ENCODE measurements around the gene GNB3.

The GNB3 gene

GRCh38 chr12:6839482-6840201, 1.1 kb upstream of the GNB3 start:
- TF ChIP-seq GATA3 (IDR thresholded peaks at IDR 0.05; ENCODE audit: low read depth, low read length) (no peak), GATA2 (IDR thresholded peaks at IDR 0.05; ENCODE audit: low read depth, low read length) (no peak)

- TF ChIP-seq GATA2 (IDR thresholded peaks at IDR 0.05; ENCODE audit: low read depth, low read length) = no peak
Measured at GRCh38 chr12:6840330-6840729, 395 bp upstream of the GNB3 start.

- TF ChIP-seq GATA2 (IDR thresholded peaks at IDR 0.05; ENCODE audit: low read depth, low read length) (no peak), GATA3 (IDR thresholded peaks at IDR 0.05; ENCODE audit: low read depth, low read length) (no peak)
Measured at GRCh38 chr12:6842075-6842474, 1.4 kb downstream of the GNB3 start.

- TF ChIP-seq GATA2 (IDR thresholded peaks at IDR 0.05; ENCODE audit: low read depth, low read length) (no peak), GATA3 (IDR thresholded peaks at IDR 0.05; ENCODE audit: low read depth, low read length) (no peak)
Measured at GRCh38 chr12:6843118-6843902, 2.6 kb downstream of the GNB3 start.

GRCh38 chr12:6845395-6845794, 4.7 kb downstream of the GNB3 start:
- TF ChIP-seq GATA3 (IDR thresholded peaks at IDR 0.05; ENCODE audit: low read depth, low read length) (no peak), GATA2 (IDR thresholded peaks at IDR 0.05; ENCODE audit: low read depth, low read length) (no peak)

- TF ChIP-seq GATA3 (IDR thresholded peaks at IDR 0.05; ENCODE audit: low read depth, low read length) (no peak), GATA2 (IDR thresholded peaks at IDR 0.05; ENCODE audit: low read depth, low read length) (no peak)
Measured at GRCh38 chr12:6846316-6846869, 5.7 kb downstream of the GNB3 start.

- no peak for TF ChIP-seq GATA2 (IDR thresholded peaks at IDR 0.05; ENCODE audit: low read depth, low read length)
- no peak for TF ChIP-seq GATA3 (IDR thresholded peaks at IDR 0.05; ENCODE audit: low read depth, low read length)
Measured at GRCh38 chr12:6847676-6848075, 7.0 kb downstream of the GNB3 start.

GRCh38 chr12:6849427-6849826, 8.7 kb downstream of the GNB3 start:
- no peak for TF ChIP-seq GATA2 (IDR thresholded peaks at IDR 0.05; ENCODE audit: low read depth, low read length)
- TF ChIP-seq GATA3 (IDR thresholded peaks at IDR 0.05; ENCODE audit: low read depth, low read length) = no peak

- TF ChIP-seq GATA2 (IDR thresholded peaks at IDR 0.05; ENCODE audit: low read depth, low read length) (no peak), GATA3 (IDR thresholded peaks at IDR 0.05; ENCODE audit: low read depth, low read length) (no peak)
Measured at GRCh38 chr12:6849976-6850560, 9.3 kb downstream of the GNB3 start.

GRCh38 chr12:6850796-6851152, 10.0 kb downstream of the GNB3 start:
- TF ChIP-seq GATA2 (IDR thresholded peaks at IDR 0.05; ENCODE audit: low read depth, low read length) (no peak), GATA3 (IDR thresholded peaks at IDR 0.05; ENCODE audit: low read depth, low read length) (no peak)

- TF ChIP-seq GATA2 (IDR thresholded peaks at IDR 0.05; ENCODE audit: low read depth, low read length) (no peak), GATA3 (IDR thresholded peaks at IDR 0.05; ENCODE audit: low read depth, low read length) (no peak)
Measured at GRCh38 chr12:6851153-6851920, 10.6 kb downstream of the GNB3 start, which contains the start of gene CDCA3. Gene CDCA3, minus strand, starts transcription at chr12:6851286. Its CDS starts 334 bp downstream, at chr12:6850952.

- no peak for TF ChIP-seq GATA3 (IDR thresholded peaks at IDR 0.05; ENCODE audit: low read depth, low read length)
- no peak for TF ChIP-seq GATA2 (IDR thresholded peaks at IDR 0.05; ENCODE audit: low read depth, low read length)
Measured at GRCh38 chr12:6851921-6852650, 11.4 kb downstream of the GNB3 start, which contains the start of gene USP5. Gene USP5, plus strand, starts transcription at chr12:6852150. Its CDS starts 30 bp downstream, at chr12:6852180.
